ENCODE data around the gene TUFT1. TPM values are rescaled to one million over a fixed set of nuclear protein-coding genes. Genes with fewer than 3 reads are reported as not detected.

Gene TUFT1
- total RNA-seq, 2 experiments from 2014 or later = 7.2 to 9.6 TPM

DNA sequence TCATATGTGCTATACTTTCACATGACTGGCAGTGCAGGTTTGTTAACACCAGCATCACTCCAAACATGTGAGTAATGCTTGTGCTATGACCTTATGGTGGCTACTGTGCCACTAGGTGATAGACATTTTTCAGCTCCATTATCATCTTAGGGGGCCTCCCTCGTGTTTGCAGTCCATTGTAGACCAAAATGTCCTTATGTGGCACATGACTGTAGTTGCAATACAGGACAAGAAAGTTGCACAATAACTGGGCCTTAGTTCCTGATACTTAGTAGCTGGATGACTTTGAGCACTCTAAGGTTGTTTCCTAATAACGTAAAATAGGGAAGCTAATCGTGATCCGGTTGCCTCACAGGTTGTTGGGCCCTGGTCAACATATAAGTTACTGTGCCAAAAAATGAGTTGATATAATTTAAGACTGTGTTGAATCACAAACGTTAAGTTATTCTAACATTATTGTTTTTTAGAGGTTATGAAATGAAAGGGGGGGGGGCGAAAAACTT, 71.2 kb downstream of the TUFT1 start:
- no peaks in the 10 kb centered on the region for H3K9me3 Mint-ChIP-seq
- TF ChIP-seq, protein P1, sequence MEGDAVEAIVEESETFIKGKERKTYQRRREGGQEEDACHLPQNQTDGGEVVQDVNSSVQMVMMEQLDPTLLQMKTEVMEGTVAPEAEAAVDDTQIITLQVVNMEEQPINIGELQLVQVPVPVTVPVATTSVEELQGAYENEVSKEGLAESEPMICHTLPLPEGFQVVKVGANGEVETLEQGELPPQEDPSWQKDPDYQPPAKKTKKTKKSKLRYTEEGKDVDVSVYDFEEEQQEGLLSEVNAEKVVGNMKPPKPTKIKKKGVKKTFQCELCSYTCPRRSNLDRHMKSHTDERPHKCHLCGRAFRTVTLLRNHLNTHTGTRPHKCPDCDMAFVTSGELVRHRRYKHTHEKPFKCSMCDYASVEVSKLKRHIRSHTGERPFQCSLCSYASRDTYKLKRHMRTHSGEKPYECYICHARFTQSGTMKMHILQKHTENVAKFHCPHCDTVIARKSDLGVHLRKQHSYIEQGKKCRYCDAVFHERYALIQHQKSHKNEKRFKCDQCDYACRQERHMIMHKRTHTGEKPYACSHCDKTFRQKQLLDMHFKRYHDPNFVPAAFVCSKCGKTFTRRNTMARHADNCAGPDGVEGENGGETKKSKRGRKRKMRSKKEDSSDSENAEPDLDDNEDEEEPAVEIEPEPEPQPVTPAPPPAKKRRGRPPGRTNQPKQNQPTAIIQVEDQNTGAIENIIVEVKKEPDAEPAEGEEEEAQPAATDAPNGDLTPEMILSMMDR (IDR thresholded peaks at IDR 0.05) = no peak
- ChIA-PET CTCF (interaction anchor here (1.0 kb wide), 1 partner anchor 18 kb away, joined by 4 read pairs; no protein-coding TSS in a partner anchor), POLR2A (interaction anchor here (1.4 kb wide), 1 partner anchor 285 kb away, joined by 4 read pairs; no protein-coding TSS in a partner anchor)
- H3K27me3 Mint-ChIP-seq = peaks cover 16% of the 10 kb centered on the region
- intact Hi-C loops (cut with DNase I, micrococcal nuclease) = loop anchor here in 1 of 2 experiments (2.0 kb wide), 1 partner anchor 153 kb away; the partner anchor contains the start of gene POGZ
- Histone ChIP-seq H3K4me1 (ENCODE audit: insufficient read depth, low read length) (peaks cover 19% of the 10 kb centered on the region), H3K27me3 (ENCODE audit: control insufficient read depth in 1 of 2, insufficient read depth in 2 of 2, low read length in 2 of 2) (no peaks in the 10 kb centered on the region), H3K36me3 (ENCODE audit: insufficient read depth, low read length) (peaks cover 4% of the 10 kb centered on the region), H3K9me3 (ENCODE audit: control insufficient read depth in 1 of 2, insufficient read depth in 1 of 2, low read length in 2 of 2) (no peaks in the 10 kb centered on the region), H3K27ac (ENCODE audit: low read depth in 1 of 2, low read length in 2 of 2) (peak overlapping the region; percentile 48 to 81), H3K4me3 (ENCODE audit: low read length) (peak overlapping the region; percentile 64)
- peaks cover 20% of the 10 kb centered on the region for H3K36me3 Mint-ChIP-seq (ENCODE audit: low read depth)
- H3K4me1 Mint-ChIP-seq (ENCODE audit: low read depth) = peaks cover 44% of the 10 kb centered on the region
- peak overlapping the region; percentile 85 for H3K27ac Mint-ChIP-seq
- peak overlapping the region; percentile 99 for H3K4me3 Mint-ChIP-seq
- ATAC-seq (ENCODE audit: poor library complexity) (no peak), DNase-seq (peak in 3 of 14 experiments; percentile 35 to 73 (median 62))

DNA sequence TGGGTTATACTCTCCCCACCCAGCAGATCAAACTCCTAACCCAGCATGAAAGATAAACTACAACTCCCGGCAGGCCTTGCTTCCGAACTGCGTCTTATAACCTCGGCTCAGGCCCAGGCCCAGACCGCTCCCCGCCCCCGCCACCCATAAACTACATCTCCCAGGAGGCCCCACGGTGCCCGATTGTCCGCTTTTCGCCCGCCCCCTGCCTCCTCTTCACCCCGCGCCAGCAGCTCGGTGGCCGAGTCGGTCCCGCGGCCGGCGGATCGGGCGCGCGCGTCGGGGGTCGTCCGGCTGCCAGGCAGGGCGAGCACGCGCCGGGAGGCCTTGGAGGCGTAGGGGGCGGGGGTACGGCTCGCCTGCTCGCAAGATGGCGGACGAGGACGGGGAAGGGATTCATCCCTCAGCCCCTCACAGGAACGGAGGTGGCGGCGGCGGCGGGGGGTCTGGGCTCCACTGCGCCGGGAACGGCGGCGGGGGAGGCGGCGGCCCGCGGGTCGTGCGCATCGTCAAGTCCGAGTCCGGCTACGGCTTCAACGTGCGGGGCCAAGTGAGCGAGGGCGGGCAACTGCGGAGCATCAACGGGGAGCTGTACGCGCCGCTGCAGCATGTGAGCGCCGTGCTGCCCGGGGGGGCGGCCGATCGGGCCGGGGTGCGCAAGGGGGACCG, 71.9 kb downstream of the TUFT1 start, which contains the start of gene SNX27:
SNX27 (plus strand) TSS at position 219 of the 669 bp plus-strand sequence; CDS start at position 371, 152 bp downstream.
- no peaks in the 10 kb centered on the region for H3K9me3 Mint-ChIP-seq
- peak within 1 kb of the TSS; percentile 64 for H3K4me3 ChIP-seq (ENCODE audit: low read length)
- intact Hi-C loops (cut with DNase I, micrococcal nuclease) = loop anchor here in 1 of 2 experiments (2.0 kb wide), 1 partner anchor 153 kb away; the partner anchor contains the start of gene POGZ

More for the DNA sequence above, 71.9 kb downstream of the TUFT1 start, which contains the start of gene SNX27:
- peaks cover 19% of the 10 kb centered on the region for H3K4me1 ChIP-seq (ENCODE audit: insufficient read depth, low read length)
- H3K27me3 ChIP-seq (ENCODE audit: control insufficient read depth in 1 of 2, insufficient read depth in 2 of 2, low read length in 2 of 2) = no peaks in the 10 kb centered on the region
- Mint-ChIP-seq H3K36me3 (ENCODE audit: low read depth) (peaks cover 20% of the 10 kb centered on the region), H3K4me1 (ENCODE audit: low read depth) (peaks cover 50% of the 10 kb centered on the region), H3K27ac (peak within 1 kb of the TSS; percentile 90), H3K4me3 (peak within 1 kb of the TSS; percentile 99), H3K27me3 (peaks cover 12% of the 10 kb centered on the region)
- ATAC-seq (ENCODE audit: poor library complexity) = peak; percentile 91
- H3K27ac ChIP-seq (ENCODE audit: low read depth in 1 of 2, low read length in 2 of 2) = peak within 1 kb of the TSS; percentile 48 to 81
- peaks cover 4% of the 10 kb centered on the region for H3K36me3 ChIP-seq (ENCODE audit: insufficient read depth, low read length)
- TF ChIP-seq, protein P1 (IDR thresholded peaks at IDR 0.05) = no peak
- ChIA-PET CTCF (interaction anchor here (1.0 kb wide), 1 partner anchor 18 kb away, joined by 4 read pairs; no protein-coding TSS in a partner anchor), POLR2A (interaction anchor here (0.6 to 1.4 kb wide), 10 partner anchors 9 to 424 kb away, joined by 3 to 5 read pairs (median 3); partner anchors contain the start of gene TDRKH)
- H3K9me3 ChIP-seq (ENCODE audit: control insufficient read depth in 1 of 2, insufficient read depth in 1 of 2, low read length in 2 of 2) = no peaks in the 10 kb centered on the region
- peak; percentile 71 to 95 (median 84) for DNase-seq
